Nucleus accumbens (tissue), 56 donors: ENCODE measurements around the gene EPB41L4A.
"Not testable (repeated sequence)": the region's sequence is repeated elsewhere in the genome, so short reads cannot be mapped to it uniquely, and the experiment has no call there.

ENCODE experiments used
- DNase-seq, 56 donors: peaks; one replicate each; lab custom pipeline; 2025; lab: John Stamatoyannopoulos, UW

The EPB41L4A gene, protein sequence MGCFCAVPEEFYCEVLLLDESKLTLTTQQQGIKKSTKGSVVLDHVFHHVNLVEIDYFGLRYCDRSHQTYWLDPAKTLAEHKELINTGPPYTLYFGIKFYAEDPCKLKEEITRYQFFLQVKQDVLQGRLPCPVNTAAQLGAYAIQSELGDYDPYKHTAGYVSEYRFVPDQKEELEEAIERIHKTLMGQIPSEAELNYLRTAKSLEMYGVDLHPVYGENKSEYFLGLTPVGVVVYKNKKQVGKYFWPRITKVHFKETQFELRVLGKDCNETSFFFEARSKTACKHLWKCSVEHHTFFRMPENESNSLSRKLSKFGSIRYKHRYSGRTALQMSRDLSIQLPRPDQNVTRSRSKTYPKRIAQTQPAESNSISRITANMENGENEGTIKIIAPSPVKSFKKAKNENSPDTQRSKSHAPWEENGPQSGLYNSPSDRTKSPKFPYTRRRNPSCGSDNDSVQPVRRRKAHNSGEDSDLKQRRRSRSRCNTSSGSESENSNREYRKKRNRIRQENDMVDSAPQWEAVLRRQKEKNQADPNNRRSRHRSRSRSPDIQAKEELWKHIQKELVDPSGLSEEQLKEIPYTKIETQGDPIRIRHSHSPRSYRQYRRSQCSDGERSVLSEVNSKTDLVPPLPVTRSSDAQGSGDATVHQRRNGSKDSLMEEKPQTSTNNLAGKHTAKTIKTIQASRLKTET

DNA sequence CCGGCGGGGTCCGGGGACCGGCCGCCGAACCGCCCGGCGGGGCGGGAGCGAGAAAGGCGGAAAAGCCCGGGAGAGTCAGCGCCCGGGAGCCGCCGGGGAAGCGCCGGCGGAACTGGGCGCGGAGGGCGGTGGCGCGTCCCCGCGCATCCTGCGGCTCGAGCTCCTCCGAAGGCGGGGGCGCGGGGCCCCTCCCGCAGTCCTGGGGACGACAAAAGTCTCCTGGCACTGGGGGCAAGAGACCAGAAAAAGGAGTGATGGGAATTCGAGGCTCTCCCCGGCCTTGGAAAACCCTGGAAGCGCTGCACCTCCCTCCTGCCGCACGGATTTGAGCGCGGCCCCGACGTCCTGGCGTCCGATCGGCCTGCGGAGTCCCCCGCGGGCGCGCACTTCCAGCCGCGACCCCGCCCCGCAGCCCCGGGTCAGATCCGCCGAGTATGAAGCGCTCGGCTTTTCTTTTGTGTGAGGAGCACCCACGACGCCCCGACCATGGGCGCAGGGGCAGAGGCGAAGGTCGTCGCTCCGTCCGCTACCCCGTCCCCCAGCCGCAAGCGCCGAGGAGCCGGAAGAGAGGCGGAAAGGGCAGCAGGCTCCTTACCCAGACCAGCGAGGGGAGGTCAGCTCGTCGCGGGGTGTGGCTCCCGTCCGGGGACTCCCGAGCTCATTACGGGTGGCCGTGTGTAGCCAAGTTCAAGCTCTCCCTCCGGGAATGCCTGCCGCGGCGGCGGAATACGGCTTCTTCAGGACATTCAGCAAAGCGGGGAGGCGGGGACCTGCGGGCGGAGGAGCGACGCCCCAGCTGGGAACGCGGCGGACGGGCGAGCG is at the start of gene EPB41L4A:
TSS of gene EPB41L4A (minus strand) at position 114 of the 822 bp plus-strand sequence. CDS start 238 bp downstream, outside the sequence.
- peak in 24 of 56 donors; percentile 18 to 64 (median 46) for DNase-seq

DNA sequence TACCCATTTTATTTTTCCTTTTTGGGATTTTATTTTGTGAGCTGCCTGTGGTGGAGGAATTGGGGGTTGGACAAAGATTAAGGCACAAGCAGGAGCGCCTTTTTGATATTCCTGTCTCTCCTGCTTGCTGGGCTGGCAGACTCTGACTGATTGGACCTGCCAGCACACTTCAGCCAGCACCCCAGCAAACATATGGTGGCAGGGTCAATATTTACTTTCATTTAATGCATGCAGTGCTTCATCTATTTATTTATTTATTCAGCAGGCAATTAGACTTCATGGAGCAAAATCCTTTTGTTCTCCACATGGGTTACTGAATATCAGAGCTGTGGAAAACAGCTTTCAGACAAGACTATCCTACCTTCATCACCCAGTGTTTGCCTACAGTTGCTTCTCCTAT is 48.4 kb upstream of the EPB41L4A start:
- DNase-seq, result no peak

DNA sequence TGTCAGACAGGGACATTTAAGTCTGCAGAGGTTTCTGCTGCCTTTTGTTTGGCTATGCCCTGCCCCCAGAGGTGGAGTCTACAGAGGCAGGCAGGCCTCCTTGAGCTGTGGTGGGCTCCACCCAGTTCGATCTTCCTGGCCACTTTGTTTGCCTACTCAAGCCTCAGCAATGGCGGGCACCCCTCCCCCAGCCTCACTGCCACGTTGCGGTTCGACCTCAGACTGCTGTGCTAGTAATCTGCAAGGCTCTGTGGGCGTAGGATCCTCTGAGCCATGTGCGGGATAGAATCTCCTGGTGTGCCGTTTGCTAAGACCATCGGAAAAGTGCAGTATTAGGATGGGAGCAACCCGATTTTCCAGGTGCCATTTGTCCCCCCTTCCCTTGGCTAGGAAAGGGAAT is 47.2 kb upstream of the EPB41L4A start:
- DNase-seq, result not testable (repeated sequence)

DNA sequence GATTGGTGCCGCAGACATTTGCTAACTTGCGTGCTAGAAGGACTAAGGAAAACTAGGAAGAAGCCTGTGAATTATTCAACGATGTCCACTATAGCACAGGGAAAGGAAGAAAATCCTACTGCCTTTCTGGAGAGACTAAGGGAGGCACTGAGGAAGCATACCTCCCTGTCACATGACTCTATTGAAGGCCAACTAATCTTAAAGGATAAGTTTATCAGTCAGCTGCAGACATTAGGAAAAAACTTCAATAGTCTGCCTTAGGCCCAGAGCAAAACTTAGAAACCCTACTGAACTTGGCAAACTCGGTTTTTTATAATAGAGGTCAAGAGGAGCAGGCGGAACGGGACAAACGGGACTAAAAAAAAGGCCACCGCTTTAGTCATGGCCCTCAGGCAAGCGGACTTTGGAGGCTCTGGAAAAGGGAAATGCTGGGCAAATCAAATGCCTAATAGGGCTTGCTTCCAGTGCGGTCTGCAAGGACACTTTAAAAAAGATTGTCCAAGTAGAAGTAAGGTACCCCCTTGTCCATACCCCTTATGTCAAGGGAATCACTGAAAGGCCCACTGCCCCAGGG is 28.2 kb upstream of the EPB41L4A start:
- not testable (repeated sequence) for DNase-seq

DNA sequence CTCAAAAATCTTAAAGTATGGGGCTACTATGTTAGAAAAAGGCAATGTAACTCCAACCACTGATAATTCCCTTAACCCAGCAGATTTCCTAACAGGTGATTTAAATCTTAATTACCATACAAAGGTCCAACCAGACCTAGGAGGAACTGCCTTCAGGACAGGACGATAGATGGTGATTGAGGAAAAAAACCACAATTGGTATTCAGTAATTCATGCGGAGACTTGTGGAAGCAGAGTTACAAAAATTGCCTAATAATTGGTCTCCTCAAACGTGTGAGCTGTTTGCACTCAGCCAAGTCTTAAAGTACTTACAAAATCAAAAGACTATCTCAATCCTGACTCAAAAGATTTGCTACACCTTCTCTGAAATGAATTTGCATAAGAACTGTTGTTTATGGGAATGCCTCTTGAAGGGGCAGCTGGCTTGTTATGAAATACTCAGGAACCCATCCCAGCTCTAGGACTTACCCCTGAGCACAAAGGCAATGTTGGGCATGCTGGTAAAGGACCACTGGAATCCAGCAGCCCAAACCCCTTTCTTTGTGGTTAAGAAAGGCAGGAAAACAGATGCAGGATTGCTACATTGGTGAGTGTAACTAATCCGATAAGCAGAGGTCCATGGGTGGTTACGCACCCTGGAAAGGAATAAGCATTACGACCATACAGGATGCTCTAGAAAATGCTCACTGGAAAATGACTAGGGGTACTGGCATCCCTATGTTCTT is 26.7 kb upstream of the EPB41L4A start:
- DNase-seq, result no peak

DNA sequence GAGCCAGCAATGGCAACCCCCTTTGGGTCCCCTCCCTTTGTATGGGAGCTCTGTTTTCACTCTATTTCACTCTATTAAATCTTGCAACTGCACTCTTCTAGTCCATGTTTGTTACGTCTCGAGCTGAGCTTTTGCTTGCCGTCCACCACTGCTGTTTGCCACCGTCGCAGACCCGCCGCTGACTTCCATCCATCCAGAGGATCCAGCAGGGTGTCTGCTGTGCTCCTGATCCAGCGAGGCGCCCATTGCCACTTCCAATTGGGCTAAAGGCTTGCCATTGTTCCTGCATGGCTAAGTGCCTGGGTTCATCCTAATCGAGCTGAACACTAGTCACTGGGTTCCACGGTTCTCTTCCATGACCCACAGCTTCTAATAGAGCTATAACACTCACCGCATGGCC is 24.9 kb upstream of the EPB41L4A start:
- not testable (repeated sequence) for DNase-seq

DNA sequence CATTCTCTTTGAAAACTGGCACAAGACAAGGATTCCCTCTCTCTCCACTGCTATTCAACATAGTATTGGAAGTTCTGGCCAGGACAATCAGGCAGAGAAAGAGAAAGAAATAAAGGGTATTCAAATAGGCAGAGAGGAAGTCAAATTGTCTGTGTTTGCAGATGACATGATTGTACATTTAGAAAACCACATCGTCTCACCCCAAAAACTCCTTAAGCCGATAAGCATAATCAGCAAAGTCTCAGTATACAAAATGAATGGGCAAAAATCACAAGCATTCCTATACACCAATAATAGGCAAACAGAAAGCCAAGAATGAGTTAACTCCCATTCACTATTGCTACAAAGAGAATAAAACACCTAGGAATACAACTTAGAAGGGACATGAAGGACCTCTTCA is 21.0 kb upstream of the EPB41L4A start:
- DNase-seq, result no peak

DNA sequence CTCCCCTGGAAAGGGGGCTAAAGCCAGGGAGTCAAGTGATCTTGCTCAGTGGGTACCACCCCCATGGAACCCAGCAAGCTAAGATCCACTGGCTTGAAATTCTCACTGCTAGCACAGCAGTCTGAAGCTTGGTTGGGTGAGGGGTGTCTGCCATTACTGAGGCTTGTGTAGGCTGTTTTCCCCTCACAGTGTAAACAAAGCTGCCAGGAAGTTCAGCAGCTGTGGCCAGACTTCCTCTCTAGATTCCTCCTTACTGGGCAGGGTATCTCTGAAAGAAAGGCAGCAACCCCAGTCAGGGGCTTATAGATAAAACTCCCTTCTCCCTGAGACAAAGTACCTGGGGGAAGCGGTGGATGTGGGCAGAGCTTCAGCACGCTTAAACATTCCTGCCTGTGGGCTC is 17.1 kb upstream of the EPB41L4A start:
- no peak for DNase-seq

DNA sequence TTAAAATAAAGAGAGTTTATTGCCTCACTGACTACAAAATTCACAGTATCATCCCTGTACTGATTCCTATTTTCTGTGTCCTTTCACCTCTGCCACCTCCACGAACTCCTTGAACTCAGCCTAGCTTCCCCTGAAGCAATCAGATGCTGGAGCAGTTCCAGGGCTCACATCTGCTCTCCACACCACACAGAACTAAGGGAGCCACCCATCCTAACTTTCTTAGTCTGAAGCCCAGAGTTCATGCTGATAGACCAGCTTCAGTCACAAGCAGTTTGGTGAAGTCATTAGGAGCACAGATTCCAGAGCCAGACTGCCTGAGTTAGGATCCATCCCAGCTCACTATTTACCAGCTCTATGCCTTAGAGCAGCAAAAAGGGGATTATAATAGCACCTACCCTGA is 15.6 kb upstream of the EPB41L4A start:
- DNase-seq, result no peak

DNA sequence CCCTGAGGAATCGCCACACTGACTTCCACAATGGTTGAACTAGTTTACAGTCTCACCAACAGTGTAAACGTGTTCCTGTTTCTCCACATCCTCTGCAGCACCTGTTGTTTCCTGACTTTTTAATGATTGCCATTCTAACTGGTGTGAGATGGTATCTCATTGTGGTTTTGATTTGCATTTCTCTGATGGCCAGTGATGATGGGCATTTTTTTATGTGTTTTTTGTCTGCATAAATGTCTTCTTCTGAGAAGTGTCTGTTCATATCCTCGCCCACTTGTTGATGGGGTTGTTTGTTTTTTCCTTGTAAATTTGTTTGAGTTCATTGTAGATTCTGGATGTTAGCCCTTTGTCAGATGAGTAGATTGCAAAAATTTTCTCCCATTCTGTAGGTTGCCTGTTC is 7.1 kb upstream of the EPB41L4A start:
- DNase-seq, result not testable (repeated sequence)

DNA sequence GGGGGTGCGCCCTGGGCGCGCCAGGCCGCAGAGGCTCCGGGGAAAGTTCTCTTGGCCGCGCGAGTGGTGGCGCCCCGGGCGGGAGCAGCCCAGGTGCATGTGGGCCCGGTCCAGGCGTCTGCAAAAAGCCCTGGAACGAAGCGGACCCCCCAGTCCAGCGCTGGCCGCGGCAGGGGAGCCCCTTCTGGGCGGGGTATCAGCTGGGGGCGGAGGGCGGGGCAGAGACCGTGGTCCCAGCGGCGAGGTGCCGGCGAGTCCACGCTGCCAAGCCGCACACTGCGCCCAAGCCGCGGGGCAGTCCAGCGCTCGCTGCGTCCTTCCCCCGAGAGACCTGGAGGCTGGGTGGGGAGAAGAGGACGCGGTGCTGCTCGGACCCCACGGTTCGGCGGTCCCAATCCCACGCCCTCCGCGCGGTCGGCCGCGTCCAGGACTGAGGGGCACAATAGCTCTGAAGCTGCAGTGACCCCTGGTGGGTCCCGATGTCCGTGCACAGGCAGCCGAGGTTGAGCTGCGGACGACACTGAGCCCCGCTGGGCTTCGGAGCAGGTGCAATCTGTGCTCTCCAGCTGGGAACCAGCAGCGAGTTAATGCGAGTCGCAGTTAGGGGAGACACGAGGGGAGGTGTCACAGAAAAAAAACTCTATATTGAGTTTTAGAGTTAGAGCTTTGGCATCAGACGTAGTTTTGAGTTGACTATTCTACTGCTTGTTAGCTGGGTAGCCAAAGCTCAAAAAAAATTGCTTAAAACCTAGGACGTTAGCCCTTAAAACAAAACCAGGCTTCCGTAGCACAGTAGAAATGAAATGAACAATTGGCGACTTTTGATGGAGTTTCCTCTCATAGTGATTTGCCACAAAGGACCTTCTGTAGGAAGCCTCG is 1.1 kb upstream of the EPB41L4A start:
- peak in 52 of 56 donors; percentile 20 to 86 (median 63) for DNase-seq

DNA sequence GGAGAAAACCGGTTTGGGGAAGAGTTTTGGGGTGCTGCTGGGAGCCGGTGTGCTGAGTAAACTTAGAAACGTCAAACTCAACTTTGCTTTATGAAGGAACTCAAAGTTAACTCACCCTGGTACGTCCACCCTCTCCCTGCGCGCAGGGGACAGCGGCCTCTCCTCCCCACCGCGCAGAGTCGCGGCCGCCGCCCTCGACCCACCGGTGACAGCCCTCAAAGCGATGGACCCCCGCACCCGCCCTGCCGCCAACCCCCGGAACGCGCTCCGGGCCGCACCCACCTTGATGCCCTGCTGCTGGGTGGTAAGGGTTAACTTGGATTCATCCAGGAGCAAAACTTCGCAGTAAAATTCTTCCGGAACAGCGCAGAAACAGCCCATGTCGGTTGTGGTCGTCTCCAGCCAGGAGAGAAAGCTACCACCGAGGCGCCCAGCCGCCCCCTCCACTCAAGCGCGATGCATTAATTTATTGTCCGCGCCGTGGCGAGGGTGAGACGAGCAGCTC is 366 bp downstream of the EPB41L4A start:
- DNase-seq, result peak in 7 of 56 donors; percentile 15 to 51 (median 31)

DNA sequence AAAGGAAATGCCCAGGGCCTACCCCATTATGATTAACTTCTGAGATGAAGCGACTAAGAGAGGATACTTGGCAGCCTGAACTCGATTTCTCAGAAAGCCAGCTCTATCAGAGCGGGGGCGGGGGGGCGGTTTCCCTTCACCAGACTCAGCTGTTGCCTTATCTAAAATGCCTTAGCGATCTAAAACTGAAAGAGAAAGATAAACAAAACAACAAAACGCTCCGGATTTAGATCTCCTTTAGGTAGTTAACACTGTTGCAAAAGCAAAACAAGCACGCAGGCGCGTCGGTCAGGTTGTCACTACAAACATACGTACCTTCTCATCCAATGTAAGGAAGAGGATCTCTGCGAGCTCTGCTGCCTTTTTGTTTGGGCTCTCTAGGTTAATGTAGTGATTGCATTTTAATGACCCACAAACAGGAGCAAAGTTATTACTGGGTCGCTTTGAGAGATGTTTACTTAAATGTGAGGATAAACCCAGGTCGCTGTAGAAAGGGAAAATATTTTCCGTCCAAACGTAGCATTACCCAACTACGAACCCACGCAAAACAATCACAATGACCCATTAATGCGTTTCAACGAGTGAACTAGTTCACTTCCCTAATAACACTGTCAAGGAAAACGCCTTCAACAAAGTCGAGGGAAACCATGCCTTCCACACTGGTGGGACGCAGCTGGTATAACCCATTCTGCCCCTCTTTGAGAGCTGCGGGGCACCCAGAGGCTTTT is 982 bp downstream of the EPB41L4A start:
- peak in 16 of 56 donors; percentile 1 to 33 (median 14) for DNase-seq

DNA sequence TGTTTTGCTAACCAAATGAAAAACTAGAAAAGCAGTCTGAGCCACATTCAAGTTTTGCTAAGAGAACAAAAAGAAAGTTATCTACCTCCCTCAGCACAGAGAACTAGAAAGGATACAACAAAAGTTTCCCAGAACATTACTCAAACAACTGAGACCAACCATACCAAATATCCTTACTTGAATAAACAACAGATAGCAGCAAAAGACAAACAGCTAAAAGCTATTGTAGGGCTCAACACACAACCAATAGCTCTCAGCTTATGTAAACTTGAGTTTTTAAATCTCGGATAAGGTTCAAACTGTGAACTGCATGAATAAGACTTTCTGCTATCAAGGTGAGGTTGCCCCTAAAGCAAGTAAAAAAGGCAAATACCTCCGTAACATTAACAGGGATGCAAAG is 3.5 kb downstream of the EPB41L4A start:
- no peak for DNase-seq

DNA sequence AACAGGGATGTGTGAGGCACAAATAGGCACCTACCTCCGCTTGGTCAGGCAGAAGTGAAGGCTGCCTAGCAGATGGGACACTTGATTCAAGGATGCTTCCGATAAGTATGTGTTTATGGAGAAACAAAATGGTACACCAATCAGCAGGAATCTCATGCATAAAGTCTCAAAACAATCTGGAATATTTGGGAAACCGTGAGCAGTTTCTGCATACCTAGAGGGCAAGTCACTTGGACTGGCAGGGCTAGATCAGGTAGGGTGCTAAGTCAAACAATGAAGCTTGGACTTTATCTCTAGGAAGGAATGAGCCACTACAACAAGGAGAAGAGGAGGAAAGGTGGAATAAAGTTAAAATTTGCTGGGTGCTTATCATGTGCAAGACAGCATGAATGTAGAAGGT is 5.5 kb downstream of the EPB41L4A start:
- DNase-seq, result no peak

DNA sequence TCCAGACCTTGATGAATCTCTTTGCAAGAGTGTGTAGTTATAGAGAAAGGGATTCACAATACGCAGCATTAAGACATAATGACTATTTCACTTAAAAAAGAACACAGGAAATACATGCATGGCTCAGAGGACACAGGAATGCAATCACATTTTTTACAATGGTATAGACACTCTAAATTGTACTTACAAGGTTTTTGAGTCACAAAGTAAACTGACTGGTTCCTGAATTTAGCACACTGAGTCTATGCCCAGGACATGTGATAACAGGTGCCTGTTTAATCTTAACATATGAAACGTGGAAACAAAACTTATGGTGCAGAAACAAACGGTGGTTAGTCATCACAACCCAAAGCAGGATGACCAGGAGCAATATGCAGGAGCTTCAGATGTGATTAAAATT is 6.7 kb downstream of the EPB41L4A start:
- no peak for DNase-seq

DNA sequence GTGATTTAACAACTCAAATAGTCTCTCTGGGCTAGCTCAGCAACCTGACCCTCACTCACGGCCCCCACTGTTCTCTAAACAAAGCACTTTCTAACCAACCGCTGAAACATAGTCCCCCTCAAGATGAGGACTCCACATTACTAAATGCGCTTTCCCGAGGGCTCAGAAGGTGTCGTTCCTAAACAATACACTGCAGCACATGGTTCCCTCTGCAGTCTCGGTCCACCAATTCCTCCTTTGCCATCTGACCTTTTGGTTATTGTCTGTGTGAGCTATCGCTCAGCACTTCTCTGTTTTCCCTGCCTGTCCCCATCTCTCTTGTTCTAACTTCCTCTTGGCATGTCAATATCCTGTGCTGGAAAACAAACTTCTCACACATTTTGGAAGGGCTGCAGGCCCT is 7.2 kb downstream of the EPB41L4A start:
- no peak for DNase-seq

DNA sequence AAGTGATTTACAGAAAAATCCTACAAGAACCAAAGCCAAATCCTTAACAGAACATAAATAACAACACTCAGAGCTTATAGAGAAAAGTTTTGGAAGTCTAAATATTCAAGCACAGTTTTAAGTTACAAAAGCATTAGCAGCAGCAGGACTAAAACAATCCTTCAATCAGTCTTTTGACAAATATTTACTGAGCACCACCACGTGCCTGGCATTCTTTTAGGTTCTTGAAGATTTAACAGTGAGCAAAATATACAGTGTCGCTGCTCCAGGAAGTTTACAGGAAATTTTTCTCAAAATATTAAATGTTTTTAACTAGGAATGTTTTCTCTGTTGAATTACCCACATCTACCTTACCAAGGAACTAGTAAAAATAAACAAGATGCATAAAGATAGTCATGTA is 11.4 kb downstream of the EPB41L4A start:
- DNase-seq, result no peak
